Adrenal gland (tissue), 12 donors: ENCODE results near the gene PDCD1LG2. TPM values are rescaled to one million over a fixed set of nuclear protein-coding genes. Genes with fewer than 3 reads are reported as not detected.
"Not testable (repeated sequence)": the region's sequence is repeated elsewhere in the genome, so short reads cannot be mapped to it uniquely, and the experiment has no call there.

Source experiments
- DNase-seq, 7 donors: peaks; one replicate each; pipeline ENCODE4 v3.0.0-alpha.2; 2019 to 2020
- H3K27ac ChIP-seq, 5 donors: fragments of 200-600 bp; sonication (generic) in 4 of 5; 1 replicate in 3 of 5; 2 replicates in 2 of 5; pipeline versions ENCODE4 v1.5.1 to v1.8.0; 2016 to 2020; ENCODE audit warnings: mild to moderate bottlenecking in 1 of 5
- H3K27me3 ChIP-seq: fragments of 200-600 bp; 2 replicates; pipeline ENCODE4 v1.8.0; 2021
- H3K36me3 ChIP-seq, 2 donors: fragments of 200-600 bp; replicated peaks in 1 of 2; 1 replicate in 1 of 2; 2 replicates in 1 of 2; pipeline versions ENCODE4 v1.5.1 to v1.8.0; 2018 to 2022
- H3K4me1 ChIP-seq, 2 donors: fragments of 200-600 bp; replicated peaks in 1 of 2; 1 replicate in 1 of 2; 2 replicates in 1 of 2; pipeline versions ENCODE4 v1.5.1 to v1.8.0; 2018 to 2021
- H3K4me3 ChIP-seq, 4 donors: fragments of 200-600 bp; sonication (generic) in 3 of 4; one replicate each; pipeline ENCODE4 v1.5.1; 2016 to 2018
- H3K9me3 ChIP-seq, 3 donors: fragments of 200-600 bp; sonication (generic) in 1 of 3; replicated peaks in 1 of 3; 1 replicate in 2 of 3; 2 replicates in 1 of 3; pipeline versions ENCODE4 v1.5.1 to v1.8.0; 2016 to 2021
- POLR2A ChIP-seq, 2 donors: fragments of 450-650 bp; IDR thresholded peaks; one replicate each; pipeline ENCODE4 v1.6.1; 2017; ENCODE audit warnings: antibody characterized with exemption in 2 of 2, mild to moderate bottlenecking in 2 of 2, moderate library complexity in 1 of 2
- WGBS, 4 donors: extraction: QIAGEN DNeasy Blood & Tissue Kit in 2 of 4; methylation state at CpG; one replicate each; pipeline versions ENCODE4 v1.1.5 to v1.1.7; 2013 to 2017; 5-methylcytosine and 5-hydroxymethylcytosine counted together
- intact Hi-C, 2 donors: fragments of 100-400 bp; cut with DNase I; formaldehyde crosslinking; loops; one replicate each; pipeline versions ENCODE4 v1.14.1 to v1.15.0; 2022 to 2023
- polyA plus RNA-seq, 3 donors: library from polyadenylated mRNA; stranded (reverse); fragments of 200-250 nt in 2 of 3; fragments of 350-450 nt in 1 of 3; fragmentation: Illumina TruSeq in 1 of 3; extraction: RNeasy Lipid Tissue Mini Kit (QIAGEN cat#74804) in 1 of 3; gene quantifications; one replicate each; pipeline ENCODE4 v1.2.3, GENCODE V29; 2013 to 2014
- total RNA-seq, 9 donors: library from RNA; depleted of rRNA in 4 of 9; stranded (reverse); fragments of >200 nt in 4 of 9; fragments of 120-200 nt in 1 of 9; fragmentation: NEBNext Ultra II Directional in 1 of 9; extraction: Animal tissue kit (Norgen Biotek cat#: 25700) in 1 of 9; gene quantifications; one replicate each; pipeline versions ENCODE4 v1.1.0 to v1.2.4, GENCODE V29; 2013 to 2023
- TF ChIP-seq, protein P1 (sequence below), 6 experiments: fragments of 450-650 bp in 4 of 6; fragments of 200-600 bp in 2 of 6; sonication (generic) in 1 of 6; IDR thresholded peaks; 1 replicate in 5 of 6; 2 replicates in 1 of 6; pipeline versions ENCODE4 v1.5.1 to v1.8.0; 2016 to 2021; ENCODE audit warnings: antibody characterized with exemption in 6 of 6, mild to moderate bottlenecking in 2 of 6, moderate library complexity in 1 of 6
- donor health status: healthy with polysubstance abuse.
- donor health status: Bipolar disorder and iron deficiency.
- donor health status: DM: yes; HTN: yes; CAD: no.
- donor health status: DM: no; HTN: no; CAD: no.
- donor health status: DM: no; HTN: no; CAD: no.
- donor health status: DM: yes; HTN: yes; CAD: no.

Gene PDCD1LG2
- total and polyA plus RNA-seq, 12 donors, result 0.17 to 5.5 (median 1.4) TPM

DNA sequence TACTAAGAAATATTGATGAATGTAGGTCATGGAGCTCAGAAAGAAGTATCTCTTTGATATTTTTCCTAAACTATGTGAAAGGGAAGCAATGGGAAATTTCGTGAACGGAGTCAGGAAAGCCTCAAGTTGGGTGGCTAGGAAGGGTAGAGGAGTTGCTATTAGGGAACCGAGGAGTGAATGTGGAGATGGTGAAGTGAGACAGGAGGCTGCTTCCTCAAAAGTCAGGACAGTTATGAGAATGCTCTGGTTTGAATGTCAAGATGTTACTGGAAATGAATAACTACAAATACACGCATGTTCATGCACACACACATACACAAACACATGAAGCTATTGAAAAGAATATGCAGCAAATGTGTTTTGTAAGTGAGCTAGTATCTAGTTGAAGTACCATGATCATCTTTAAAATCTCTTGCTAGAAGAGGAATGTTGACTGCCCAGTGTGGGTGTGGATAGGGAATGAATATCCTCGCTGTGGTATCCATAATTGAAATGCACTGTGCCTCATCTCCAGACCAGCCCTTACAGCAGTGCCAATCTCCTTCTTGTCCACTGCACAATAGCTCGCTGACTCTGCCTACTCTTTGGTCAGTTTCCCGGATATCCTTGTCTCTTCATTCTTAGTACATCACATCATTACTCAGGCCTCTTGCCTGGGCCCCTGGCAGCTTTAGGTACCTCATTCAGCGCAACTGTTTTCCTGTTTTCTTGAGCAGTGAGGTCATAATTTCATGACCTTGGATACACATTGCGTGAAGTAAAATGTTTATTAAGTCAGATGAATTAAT, 21.9 kb upstream of the PDCD1LG2 start:
- no peak for TF ChIP-seq POLR2A (IDR thresholded peaks at IDR 0.05)
- TF ChIP-seq, protein P1, sequence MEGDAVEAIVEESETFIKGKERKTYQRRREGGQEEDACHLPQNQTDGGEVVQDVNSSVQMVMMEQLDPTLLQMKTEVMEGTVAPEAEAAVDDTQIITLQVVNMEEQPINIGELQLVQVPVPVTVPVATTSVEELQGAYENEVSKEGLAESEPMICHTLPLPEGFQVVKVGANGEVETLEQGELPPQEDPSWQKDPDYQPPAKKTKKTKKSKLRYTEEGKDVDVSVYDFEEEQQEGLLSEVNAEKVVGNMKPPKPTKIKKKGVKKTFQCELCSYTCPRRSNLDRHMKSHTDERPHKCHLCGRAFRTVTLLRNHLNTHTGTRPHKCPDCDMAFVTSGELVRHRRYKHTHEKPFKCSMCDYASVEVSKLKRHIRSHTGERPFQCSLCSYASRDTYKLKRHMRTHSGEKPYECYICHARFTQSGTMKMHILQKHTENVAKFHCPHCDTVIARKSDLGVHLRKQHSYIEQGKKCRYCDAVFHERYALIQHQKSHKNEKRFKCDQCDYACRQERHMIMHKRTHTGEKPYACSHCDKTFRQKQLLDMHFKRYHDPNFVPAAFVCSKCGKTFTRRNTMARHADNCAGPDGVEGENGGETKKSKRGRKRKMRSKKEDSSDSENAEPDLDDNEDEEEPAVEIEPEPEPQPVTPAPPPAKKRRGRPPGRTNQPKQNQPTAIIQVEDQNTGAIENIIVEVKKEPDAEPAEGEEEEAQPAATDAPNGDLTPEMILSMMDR (IDR thresholded peaks at IDR 0.05), result no peak
- no peak for DNase-seq
- H3K4me3 ChIP-seq, result no peak overlapping the region
- H3K27me3 ChIP-seq, result no peaks in the 10 kb centered on the region
- H3K9me3 ChIP-seq, result no peaks in the 10 kb centered on the region
- H3K27ac ChIP-seq, result no peak overlapping the region
- intact Hi-C loops, result no loop called here
- H3K36me3 ChIP-seq, result no peaks in the 10 kb centered on the region
- WGBS, 4 donors, result 76 to 85% (median 80%) methylated on average over 9 of the region's 9 CpGs
- H3K4me1 ChIP-seq, result no peaks in the 10 kb centered on the region

GRCh38 chr9:5489630-5490490, 20.5 kb upstream of the PDCD1LG2 start:
- Histone ChIP-seq H3K9me3 (no peaks in the 10 kb centered on the region), H3K27ac (no peak overlapping the region), H3K4me1 (peaks cover 0 to 8% of the 10 kb centered on the region in 2 donors), H3K36me3 (no peaks in the 10 kb centered on the region), H3K4me3 (no peak overlapping the region), H3K27me3 (no peaks in the 10 kb centered on the region)
- intact Hi-C loops, result no loop called here
- 73 to 86% (median 76%) methylated on average over 9 of the region's 9 CpGs for WGBS, 4 donors
- DNase-seq, result no peak
- TF ChIP-seq POLR2A (IDR thresholded peaks at IDR 0.05), result no peak

GRCh38 chr9:5492965-5493678, 17.2 kb upstream of the PDCD1LG2 start:
- DNase-seq, result no peak
- WGBS, 4 donors, result 54 to 94% (median 74%) methylated on average over 1 of the region's 1 CpG
- intact Hi-C loops, result no loop called here
- peak overlapping the region in 1 of 5 donors; percentile 72 for H3K27ac ChIP-seq
- H3K4me1 ChIP-seq, result peaks cover 0 to 8% of the 10 kb centered on the region in 2 donors
- no peaks in the 10 kb centered on the region for H3K9me3 ChIP-seq
- H3K36me3 ChIP-seq, result no peaks in the 10 kb centered on the region
- no peak for TF ChIP-seq POLR2A (IDR thresholded peaks at IDR 0.05)
- H3K27me3 ChIP-seq, result no peaks in the 10 kb centered on the region
- H3K4me3 ChIP-seq, result no peak overlapping the region

- Histone ChIP-seq H3K27me3 (no peaks in the 10 kb centered on the region), H3K4me1 (peaks cover 0 to 8% of the 10 kb centered on the region in 2 donors), H3K4me3 (no peak overlapping the region), H3K36me3 (no peaks in the 10 kb centered on the region), H3K9me3 (no peaks in the 10 kb centered on the region), H3K27ac (peak overlapping the region; percentile 15 to 75 (median 35))
- no peak for TF ChIP-seq POLR2A (IDR thresholded peaks at IDR 0.05)
- TF ChIP-seq, protein P1 (IDR thresholded peaks at IDR 0.05), result no peak
- DNase-seq, result peak; percentile 44 to 75 (median 55)
- intact Hi-C loops, result no loop called here
- WGBS, 4 donors, result 52 to 64% (median 59%) methylated on average over 6 to 8 of the region's 8 CpGs
These were observed 16.4 kb upstream of the PDCD1LG2 start for GRCh38 chr9:5493679-5494511.

GRCh38 chr9:5494765-5495164, 15.6 kb upstream of the PDCD1LG2 start:
- H3K36me3 ChIP-seq, H3K4me1 ChIP-seq, H3K27me3 ChIP-seq, H3K9me3 ChIP-seq, DNase-seq, H3K27ac ChIP-seq, intact Hi-C loops, H3K4me3 ChIP-seq: not testable (repeated sequence)
- WGBS, 4 donors, result 66 to 82% (median 79%) methylated on average over 3 of the region's 3 CpGs
